CD4-positive, alpha-beta T cell treated with Interleukin-21 for 1 hour (primary cell): ENCODE measurements around the gene KIF1B.

Experiments used
- DNase-seq: peaks from one replicate; pipeline ENCODE4 v3.0.0-alpha.2; 2020

KIF1B gene, protein sequence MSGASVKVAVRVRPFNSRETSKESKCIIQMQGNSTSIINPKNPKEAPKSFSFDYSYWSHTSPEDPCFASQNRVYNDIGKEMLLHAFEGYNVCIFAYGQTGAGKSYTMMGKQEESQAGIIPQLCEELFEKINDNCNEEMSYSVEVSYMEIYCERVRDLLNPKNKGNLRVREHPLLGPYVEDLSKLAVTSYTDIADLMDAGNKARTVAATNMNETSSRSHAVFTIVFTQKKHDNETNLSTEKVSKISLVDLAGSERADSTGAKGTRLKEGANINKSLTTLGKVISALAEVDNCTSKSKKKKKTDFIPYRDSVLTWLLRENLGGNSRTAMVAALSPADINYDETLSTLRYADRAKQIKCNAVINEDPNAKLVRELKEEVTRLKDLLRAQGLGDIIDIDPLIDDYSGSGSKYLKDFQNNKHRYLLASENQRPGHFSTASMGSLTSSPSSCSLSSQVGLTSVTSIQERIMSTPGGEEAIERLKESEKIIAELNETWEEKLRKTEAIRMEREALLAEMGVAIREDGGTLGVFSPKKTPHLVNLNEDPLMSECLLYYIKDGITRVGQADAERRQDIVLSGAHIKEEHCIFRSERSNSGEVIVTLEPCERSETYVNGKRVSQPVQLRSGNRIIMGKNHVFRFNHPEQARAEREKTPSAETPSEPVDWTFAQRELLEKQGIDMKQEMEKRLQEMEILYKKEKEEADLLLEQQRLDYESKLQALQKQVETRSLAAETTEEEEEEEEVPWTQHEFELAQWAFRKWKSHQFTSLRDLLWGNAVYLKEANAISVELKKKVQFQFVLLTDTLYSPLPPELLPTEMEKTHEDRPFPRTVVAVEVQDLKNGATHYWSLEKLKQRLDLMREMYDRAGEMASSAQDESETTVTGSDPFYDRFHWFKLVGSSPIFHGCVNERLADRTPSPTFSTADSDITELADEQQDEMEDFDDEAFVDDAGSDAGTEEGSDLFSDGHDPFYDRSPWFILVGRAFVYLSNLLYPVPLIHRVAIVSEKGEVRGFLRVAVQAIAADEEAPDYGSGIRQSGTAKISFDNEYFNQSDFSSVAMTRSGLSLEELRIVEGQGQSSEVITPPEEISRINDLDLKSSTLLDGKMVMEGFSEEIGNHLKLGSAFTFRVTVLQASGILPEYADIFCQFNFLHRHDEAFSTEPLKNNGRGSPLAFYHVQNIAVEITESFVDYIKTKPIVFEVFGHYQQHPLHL (N-terminal part only)

DNA sequence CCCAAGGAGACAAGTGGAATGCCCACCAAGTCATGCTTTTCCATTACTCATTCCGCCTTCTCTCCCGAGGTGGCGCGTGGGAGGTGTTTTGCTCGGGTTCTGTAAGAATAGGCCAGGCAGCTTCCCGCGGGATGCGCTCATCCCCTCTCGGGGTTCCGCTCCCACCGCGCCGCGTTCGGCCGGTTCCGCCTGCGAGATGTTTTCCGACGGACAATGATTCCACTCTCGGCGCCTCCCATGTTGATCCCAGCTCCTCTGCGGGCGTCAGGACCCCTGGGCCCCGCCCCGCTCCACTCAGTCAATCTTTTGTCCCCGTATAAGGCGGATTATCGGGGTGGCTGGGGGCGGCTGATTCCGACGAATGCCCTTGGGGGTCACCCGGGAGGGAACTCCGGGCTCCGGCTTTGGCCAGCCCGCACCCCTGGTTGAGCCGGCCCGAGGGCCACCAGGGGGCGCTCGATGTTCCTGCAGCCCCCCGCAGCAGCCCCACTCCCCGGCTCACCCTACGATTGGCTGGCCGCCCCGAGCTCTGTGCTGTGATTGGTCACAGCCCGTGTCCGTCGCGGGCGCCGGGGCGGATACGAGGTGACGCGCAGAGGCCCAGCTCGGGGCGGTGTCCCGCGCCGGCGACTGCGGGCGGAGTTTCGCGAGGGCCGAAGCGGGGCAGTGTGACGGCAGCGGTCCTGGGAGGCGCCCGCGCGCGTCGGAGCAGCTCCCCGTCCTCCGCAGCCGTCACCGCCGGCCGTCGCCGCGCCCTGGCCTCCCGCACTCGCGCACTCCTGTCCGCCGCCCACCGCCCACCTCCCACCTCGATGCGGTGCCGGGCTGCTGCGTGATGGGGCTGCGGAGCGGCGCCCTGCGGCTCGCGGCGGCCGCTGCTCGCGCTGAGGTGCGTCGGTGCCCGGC lies at the start of gene KIF1B:
Gene KIF1B (plus strand): TSS at position 666 of the 906 bp plus-strand sequence. CDS start 21,759 bp downstream, outside the sequence.
- peak; percentile 98 for DNase-seq

DNA sequence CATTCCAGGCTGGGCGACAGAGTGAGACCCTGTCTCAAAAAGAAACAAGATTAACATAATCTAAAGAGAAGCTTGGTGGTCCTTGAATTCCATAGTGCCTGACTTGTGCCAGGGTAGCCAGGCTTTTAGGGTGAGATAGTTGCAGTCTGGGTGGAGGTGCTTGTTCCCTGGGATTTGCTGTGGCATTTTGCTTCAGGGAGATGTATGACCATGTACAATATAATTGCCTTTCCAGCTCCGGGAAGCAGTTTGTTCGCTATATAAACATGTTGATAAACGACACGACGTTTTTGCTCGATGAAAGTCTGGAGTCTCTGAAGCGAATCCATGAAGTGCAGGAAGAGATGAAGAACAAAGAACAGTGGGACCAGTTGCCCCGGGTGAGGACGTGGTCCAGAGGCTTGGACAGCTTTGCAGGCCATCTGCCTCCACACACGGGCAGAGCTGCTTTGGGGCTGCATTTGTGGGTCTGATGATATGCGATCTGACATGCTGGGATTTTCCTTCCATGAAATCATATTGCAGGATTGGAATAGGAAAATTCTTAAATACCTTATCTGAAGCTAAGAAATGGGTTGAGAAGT lies 49.4 kb upstream of the KIF1B start:
- DNase-seq: no peak

DNA sequence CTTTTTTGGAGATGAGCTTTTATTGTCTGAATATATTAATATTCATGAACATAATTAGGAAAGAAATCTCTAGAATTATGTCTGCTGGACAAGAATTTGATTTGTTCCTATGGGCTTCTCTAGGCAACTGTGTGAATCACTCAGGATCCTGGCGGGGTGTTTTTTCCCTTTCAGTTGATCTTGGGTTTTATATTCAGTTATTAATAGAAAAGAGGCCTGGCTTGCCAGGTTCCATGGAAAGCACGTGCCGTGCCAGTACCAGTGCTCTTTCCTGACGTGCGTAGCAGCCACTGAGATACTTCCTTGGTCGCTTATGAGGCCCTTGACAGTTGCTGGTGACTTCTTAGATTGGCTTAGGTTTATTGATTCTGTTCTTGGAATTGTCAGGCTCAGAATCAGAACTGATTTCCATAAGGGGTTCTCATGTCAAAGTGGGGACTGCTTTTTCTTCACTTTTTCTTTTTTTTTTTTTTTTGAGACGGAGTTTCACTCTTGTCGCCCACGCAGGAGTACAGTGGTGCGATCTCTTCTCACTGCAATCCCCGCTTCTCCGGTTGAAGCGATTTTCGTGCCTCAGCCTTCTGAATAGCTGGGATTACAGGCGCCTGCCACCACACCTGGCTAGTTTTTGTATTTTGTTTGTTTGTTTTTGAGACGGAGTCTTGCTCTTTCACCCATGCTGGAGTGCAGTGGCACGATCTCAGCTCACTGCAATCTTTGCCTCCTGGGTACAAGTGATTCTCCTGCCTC lies 48.7 kb upstream of the KIF1B start:
- DNase-seq: no peak

DNA sequence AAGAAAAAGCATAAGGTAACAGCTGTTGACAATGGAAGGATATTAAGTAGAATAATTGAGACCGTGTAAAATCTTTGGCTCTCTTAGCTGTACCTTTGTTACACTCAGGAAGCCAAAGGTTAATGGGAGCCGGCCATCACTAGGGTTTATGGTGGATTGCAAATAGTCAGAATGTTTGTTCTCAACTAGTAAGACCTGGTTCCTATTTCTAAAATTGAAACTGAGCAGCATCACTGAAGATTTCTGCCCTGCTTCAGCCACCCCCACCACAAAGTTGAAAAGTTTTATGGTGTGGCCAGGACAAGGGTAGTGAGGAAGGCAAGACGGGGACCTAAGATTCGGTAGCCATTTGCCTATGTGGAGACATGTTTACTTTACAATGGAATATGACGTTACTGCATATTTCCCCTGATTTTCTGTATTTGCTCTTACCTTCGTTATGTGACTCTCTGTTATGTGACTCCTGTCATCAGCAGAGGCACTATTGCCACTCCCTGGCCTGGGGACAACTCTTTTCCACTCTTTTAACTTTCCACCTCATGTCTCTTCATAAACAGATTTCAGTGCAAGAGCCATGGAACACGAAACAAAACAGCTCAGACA lies 41.4 kb upstream of the KIF1B start:
- no peak for DNase-seq

DNA sequence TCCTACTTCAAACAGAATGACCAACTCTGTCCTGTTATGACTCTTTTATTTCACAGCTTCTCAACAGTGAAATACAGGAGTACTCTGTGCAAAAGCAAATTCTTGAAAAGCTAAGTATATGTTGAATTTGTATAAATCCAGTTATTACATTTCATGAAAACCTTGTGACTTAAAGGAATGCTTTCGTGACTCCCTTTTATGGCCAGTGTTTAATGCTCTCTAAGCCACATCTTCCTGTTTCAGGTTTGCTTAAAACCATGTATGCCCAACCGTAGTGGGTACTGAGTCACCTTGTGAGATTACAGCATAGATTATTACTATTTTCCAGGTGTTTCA lies 40.2 kb upstream of the KIF1B start:
- DNase-seq: peak; percentile 4

DNA sequence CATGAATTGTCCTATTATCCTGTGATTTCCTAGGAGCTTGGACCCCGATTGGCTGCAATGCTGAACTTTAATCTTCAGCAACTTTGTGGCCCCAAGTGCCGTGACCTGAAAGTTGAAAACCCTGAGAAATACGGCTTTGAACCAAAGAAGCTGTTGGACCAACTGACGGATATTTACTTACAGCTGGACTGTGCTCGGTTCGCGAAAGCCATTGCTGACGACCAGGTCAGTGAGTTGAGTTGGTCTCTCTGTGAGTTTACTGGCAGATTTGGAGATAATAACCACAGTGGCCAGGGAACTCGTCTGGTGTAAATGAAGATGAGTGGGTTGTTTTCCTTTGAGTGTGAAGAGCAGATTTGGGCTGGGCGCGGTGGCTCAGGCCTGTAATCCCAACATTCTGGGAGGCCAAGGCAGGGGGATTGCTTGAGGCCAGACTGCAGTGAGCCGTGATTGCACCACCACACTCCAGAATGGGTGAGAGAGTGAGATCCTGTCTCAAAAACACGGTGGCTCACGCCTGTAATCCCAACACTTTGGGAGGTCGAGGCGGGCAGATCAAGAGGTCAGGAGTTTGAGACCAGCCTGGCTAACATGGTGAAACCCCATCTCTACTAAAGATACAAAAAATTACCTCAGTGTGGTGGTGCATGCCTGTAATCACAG lies 39.1 kb upstream of the KIF1B start:
- DNase-seq: no peak

DNA sequence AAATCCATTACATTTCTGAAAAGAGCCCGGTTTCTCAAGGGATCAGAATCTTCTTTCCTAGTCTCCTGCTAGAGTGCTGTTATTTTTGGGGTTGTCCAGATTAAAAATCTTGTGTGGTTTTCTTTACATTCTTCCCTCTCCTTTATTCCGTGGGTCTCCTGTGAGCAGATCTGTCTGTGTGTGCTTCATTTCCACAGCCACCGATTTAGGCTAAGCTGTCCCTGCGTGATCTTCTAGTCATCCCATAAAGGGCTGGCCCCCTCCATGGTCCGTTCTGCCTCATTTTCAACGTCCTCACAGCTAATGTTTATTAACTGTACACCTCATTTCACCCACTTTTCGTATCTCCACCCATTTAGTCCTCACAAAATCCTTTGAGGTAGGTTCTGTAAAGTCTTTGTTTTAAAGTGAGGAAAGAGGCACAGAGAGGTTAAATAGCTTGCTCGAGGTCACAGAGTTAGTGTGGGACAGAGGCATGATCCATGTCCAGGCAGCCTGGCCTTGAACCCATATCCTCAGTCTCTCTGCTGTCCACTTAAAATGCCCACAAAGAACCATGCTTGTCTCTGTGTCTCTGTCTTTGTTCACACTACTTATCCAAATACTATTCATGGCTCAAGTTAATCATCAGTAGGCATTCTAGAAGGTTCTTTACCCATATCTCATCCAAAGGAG lies 38.2 kb upstream of the KIF1B start:
- DNase-seq: no peak

DNA sequence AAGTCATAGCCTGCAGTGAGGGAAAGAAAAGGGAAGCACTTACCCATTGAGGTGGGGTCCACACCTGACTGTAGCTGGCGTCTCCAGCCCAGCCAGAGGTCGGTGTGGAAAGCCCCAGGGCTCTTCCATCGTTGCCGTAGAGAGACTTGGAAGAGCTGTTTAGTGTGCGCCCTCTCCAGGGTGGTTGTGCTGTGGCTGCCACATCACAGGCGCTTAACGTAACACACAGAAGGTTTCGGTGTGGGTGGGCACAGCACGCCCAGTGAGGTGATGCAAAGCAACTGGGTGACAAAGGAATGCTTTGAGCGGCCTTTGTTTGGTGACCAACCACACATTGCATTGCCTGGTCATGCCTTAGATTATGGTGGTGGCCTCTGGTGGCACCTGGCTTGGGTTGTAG lies 36.8 kb upstream of the KIF1B start:
- DNase-seq: no peak

DNA sequence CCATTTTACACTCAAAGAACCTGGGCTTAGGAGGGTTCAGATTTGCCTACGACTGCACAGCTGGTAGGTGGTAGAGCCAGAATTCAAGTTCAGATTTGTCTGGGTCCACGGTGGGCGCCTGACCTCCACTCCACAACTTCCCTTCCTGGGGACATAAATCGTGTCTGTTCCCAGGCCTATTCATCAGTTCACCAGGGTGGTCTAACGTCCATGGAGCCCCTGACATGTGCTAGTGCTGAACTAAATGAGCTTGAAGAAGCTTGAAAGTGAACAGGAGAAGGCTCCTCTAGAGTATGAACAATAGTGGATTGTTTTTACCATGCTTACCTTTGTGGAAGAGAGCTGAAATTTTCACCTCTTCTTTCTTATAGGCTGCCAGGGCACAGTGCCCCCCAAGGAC lies 32.5 kb upstream of the KIF1B start:
- DNase-seq: no peak

DNA sequence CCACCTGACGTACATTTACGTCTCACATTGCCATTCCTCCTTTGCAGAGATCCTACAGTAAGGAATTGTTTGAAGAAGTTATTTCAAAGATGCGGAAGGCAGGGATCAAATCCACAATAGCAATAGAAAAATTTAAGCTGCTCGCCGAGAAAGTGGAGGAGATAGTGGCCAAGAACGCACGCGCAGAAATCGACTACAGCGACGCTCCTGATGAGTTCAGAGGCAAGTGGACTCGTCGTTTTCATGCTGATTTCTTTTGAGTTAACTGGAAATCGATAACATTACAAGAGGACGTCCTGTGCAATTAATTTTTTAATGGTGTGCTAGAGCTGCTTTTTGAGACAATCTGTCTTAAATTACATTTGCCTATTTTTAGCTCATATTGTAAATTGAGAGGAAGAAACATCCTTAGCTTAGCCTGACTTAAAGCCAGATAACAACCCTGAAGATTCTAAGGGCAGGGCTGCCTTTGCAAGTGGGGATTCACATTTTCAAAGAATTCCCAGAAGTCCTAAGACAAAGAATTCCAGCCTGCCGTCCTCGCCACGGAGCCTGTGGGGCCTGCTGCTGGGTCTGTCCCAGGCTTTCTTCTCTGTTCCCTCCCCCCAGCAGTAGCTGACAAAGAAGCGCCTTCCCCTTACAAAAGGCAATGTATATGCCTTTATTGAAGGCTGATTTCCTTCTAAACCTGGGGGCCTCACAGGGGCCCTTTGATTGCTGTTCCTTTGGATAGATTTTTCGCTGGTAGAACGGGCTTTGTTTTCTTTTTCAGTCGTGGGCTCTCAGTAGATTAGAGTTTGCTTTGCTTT lies 31.6 kb upstream of the KIF1B start:
- no peak for DNase-seq

DNA sequence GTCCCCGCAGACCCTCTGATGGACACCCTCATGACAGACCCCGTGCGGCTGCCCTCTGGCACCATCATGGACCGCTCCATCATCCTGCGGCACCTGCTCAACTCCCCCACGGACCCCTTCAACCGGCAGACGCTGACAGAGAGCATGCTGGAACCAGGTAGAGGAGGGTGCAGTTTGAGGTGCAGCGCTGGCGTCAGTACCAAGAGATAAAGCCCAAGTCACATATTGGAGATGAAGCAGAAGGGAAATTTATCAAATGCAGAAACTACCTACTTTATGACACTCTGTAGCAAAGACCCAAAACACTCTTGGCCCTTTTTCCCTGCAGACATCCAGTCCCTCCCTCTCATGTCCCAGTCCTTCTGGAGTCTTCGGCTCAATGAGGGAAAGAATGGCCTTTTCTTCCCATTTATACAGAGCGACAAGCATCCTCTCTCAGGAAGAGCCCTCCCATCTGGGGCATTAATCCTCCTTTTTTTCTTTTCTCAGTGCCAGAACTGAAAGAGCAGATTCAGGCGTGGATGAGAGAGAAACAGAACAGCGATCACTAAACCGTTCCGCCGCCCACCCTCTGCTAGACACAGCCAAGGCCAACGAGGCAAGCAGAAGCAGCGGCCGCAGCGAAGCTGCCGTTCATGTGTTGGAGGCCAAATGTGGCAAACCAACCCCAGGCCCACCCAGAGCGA lies 30.8 kb upstream of the KIF1B start:
- no peak for DNase-seq

DNA sequence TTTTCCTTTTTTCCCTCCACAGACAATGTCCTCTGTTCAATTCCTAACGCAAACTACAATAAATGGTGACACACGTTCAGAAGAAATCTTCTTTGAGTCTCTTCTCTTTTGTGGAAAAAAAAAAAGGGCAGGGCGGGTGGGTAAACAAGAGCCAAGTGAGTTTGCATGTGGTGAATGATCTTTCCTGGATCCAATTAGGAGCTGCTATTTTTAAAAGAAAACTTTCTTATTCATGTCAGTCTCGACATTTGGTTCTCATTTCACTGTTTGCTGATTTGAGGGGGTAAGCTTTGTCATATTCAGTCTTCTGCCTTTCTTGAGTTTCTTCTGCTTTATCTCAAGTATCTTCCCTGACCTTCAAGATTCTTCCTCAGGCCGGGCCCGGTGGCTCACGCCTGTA lies 29.2 kb upstream of the KIF1B start:
- DNase-seq: no peak

DNA sequence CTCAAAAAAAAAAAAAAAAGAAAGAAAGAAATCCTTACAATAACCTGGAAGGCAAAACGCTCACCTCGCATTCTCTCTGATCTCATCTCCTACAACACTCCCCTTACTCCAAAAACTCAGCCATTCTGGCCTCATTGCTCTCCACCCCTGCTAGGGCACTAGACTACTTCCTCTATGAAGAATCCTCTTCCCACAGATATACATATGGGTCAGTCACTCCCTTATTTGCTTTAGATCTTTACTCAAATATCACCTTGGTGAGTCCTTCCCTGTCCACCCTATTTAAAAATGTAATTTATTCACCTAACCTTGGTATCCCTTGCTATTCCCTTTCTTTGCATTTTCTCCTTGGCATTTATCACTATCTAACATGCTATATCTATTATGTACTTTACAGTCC lies 24.6 kb upstream of the KIF1B start:
- no peak for DNase-seq

DNA sequence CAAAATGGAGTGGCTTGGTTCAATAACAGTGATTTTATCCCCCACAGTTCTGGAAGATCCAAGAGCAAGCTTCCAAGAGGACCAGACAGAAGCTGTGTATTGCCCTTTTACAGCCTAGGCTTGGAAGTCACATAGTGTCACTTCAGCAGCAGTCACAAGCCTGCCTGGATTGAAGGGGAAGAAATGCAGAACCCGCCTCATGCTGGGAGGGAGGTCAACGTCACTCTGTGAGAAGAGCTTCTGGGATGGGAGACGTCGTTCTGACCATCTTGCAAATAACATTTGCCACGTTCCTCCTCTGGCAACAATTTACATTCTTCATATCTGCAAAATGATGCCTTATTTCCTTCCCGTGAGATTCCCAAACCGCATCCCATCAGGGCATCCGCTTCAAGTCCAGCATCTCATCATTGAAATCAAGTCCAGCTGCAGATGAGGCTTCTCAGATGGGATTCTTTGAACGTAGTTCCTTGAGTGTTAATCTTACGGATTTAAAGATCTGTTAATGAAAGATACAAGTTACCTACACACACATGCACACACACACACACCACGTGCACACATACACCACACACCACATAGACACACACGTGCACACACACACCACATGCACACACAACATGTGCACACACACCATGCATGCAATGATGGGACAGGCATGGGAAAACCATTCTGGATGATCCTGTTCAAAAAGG lies 23.9 kb upstream of the KIF1B start:
- no peak for DNase-seq

DNA sequence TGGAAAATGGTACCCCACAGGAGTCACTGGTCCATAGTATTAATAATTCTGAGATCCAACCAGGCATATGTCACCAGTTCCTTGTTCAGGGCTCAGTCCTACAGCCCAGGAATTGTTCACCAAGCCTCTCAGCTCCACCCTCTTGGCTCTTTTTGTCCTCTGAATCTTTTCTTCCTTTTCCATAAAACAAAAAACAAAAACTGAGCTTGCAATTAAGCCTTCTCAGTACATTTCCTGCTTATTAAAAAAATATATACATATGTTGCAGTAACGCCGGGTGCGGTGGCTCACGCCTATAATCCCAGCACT lies 23.4 kb upstream of the KIF1B start:
- DNase-seq: no peak

DNA sequence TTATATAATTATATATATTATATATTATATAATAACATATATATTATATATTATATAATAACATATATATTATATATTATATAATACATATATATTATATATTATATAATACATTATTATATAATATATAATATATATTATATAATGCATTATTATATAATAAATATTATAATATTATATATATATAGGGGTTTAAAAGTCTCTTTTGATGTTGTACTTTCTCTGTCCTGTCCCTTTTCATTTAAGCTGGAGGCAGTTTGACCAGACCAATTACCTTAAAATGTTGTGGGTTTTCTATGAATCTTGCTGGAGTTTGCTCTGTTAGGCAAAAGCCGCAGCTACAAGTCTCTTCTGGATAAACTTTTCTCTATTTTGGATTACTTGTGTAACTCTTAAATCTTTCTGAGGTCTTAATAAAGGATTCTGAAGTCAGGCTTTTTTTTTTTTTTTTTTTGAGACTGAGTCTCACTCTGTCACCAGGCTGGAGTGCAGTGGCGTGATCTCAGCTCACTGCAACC lies 22.2 kb upstream of the KIF1B start:
- no peak for DNase-seq

DNA sequence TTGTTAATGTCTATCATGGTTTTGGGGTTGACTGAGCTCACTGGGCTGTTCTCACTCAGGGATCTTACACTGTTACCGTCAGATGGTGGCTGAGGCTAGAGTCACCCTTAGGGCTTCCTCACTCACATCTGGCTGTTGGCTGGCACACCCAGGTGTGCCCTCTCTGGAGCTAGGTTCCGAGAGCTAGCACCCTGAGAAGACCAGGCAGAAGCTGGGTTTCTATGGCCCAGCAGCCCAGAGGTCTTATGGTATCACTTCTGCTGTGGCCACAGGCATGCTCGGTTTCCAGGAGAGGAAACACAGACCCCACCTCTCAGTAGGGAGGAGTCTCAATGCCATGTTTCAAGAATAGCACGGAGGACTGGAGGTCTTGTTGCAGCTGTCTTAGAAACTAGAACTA lies 20.7 kb upstream of the KIF1B start:
- no peak for DNase-seq
